Prostate gland (tissue), 2 donors: ENCODE data around the gene PTPRG. TPM values are rescaled to one million over a fixed set of nuclear protein-coding genes. Genes with fewer than 3 reads are reported as not detected.
"Not testable (repeated sequence)": the region's sequence is repeated elsewhere in the genome, so short reads cannot be mapped to it uniquely, and the experiment has no call there.

Source experiments
- DNase-seq: peaks from one replicate; pipeline ENCODE4 v3.0.0-alpha.2; 2019; ENCODE audit warnings: low spot score
- H3K27ac ChIP-seq, 2 donors: fragments of 200-600 bp; sonication (generic); 2 replicates each; pipeline ENCODE4 v1.5.1; 2017 to 2019
- H3K27me3 ChIP-seq: fragments of 200-600 bp; sonication (generic); replicated peaks from 2 replicates; pipeline ENCODE4 v1.5.1; 2019; ENCODE audit not compliant: insufficient read depth
- H3K36me3 ChIP-seq, 2 donors: fragments of 200-600 bp; sonication (generic); 1 replicate in 1 of 2; 2 replicates in 1 of 2; pipeline versions ENCODE4 v1.5.1 to v1.8.1; 2017 to 2019
- H3K4me1 ChIP-seq: fragments of 200-600 bp; sonication (generic); replicated peaks from 2 replicates; pipeline ENCODE4 v1.5.1; 2019
- H3K4me3 ChIP-seq, 2 donors: fragments of 200-600 bp; sonication (generic); 2 replicates each; pipeline ENCODE4 v1.5.1; 2017 to 2019
- H3K9me3 ChIP-seq: fragments of 200-600 bp; sonication (generic); 2 replicates; pipeline ENCODE4 v1.5.1; 2017
- POLR2A ChIP-seq: fragments of 450-650 bp; IDR thresholded peaks from one replicate; pipeline ENCODE4 v1.6.1; 2016; ENCODE audit warnings: antibody characterized with exemption, mild to moderate bottlenecking
- POLR2AphosphoS5 ChIP-seq: sonication (generic); formaldehyde crosslinking; IDR thresholded peaks from one replicate; pipeline ENCODE4 v1.6.1; 2017; ENCODE audit warnings: antibody characterized with exemption
- WGBS: methylation state at CpG from one replicate; pipeline ENCODE4 v1.1.5; 2018; 5-methylcytosine and 5-hydroxymethylcytosine counted together
- intact Hi-C: fragments of 100-400 bp; cut with DNase I; formaldehyde crosslinking; loops from one replicate; pipeline ENCODE4 v1.14.2; 2022
- total RNA-seq, 2 donors: library from RNA; depleted of rRNA; stranded (reverse); fragments of >200 nt; gene quantifications; one replicate each; pipeline ENCODE4 v1.1.0, GENCODE V29; 2016
- TF ChIP-seq, protein P1 (sequence below), 4 experiments: fragments of 200-600 bp in 2 of 4; fragments of 450-650 bp in 2 of 4; sonication (generic) in 2 of 4; IDR thresholded peaks; 1 replicate in 3 of 4; 2 replicates in 1 of 4; pipeline ENCODE4 v1.5.1; 2016 to 2019; ENCODE audit warnings: antibody characterized with exemption in 4 of 4, mild to moderate bottlenecking in 2 of 4, moderate library complexity in 2 of 4

Gene PTPRG
- total RNA-seq, 2 donors from 2014 or later, result 22.0 to 78.6 TPM

DNA sequence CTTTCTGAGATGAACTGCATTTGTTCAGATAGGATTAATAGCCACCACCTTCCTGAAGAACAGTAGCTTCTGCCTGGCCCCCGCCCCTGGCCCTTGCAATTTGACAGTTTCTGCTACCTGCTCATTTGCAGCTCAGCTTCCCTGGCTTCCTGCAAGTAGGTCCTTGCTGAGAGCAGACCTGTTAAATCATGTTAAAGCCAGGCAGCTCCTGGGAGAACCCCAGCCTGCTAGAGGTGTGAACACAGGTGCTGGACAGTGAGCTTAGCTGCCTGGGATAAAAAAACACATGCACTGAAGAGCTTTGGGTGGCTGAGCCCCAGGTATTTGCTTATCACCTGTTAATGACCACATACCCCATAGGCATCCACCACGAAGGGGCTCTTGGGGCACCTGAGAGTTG, 143.4 kb downstream of the PTPRG start:
- H3K36me3 ChIP-seq, result no peaks in the 10 kb centered on the region
- DNase-seq, result no peak
- H3K27ac ChIP-seq, result no peak overlapping the region
- H3K4me3 ChIP-seq, result no peak overlapping the region
- no peaks in the 10 kb centered on the region for H3K27me3 ChIP-seq
- 71% methylated on average over 2 of the region's 2 CpGs for WGBS
- intact Hi-C loops, result no loop called here
- no peaks in the 10 kb centered on the region for H3K9me3 ChIP-seq
- TF ChIP-seq, protein P1, sequence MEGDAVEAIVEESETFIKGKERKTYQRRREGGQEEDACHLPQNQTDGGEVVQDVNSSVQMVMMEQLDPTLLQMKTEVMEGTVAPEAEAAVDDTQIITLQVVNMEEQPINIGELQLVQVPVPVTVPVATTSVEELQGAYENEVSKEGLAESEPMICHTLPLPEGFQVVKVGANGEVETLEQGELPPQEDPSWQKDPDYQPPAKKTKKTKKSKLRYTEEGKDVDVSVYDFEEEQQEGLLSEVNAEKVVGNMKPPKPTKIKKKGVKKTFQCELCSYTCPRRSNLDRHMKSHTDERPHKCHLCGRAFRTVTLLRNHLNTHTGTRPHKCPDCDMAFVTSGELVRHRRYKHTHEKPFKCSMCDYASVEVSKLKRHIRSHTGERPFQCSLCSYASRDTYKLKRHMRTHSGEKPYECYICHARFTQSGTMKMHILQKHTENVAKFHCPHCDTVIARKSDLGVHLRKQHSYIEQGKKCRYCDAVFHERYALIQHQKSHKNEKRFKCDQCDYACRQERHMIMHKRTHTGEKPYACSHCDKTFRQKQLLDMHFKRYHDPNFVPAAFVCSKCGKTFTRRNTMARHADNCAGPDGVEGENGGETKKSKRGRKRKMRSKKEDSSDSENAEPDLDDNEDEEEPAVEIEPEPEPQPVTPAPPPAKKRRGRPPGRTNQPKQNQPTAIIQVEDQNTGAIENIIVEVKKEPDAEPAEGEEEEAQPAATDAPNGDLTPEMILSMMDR (IDR thresholded peaks at IDR 0.05), result no peak
- TF ChIP-seq POLR2A (no peak), POLR2AphosphoS5 (no peak)
- H3K4me1 ChIP-seq, result no peaks in the 10 kb centered on the region

- intact Hi-C loops, result no loop called here
- Histone ChIP-seq H3K9me3 (no peaks in the 10 kb centered on the region), H3K4me1 (no peaks in the 10 kb centered on the region), H3K4me3 (no peak overlapping the region), H3K27me3 (no peaks in the 10 kb centered on the region), H3K27ac (no peak overlapping the region), H3K36me3 (no peaks in the 10 kb centered on the region)
- 90% methylated on average over 1 of the region's 1 CpG for WGBS
- DNase-seq, result no peak
- TF ChIP-seq, protein P1 (IDR thresholded peaks at IDR 0.05), result no peak
- no peak for TF ChIP-seq POLR2A
- no peak for TF ChIP-seq POLR2AphosphoS5
These were observed 146.1 kb downstream of the PTPRG start for GRCh38 chr3:61707492-61707891.

- H3K4me3 ChIP-seq, H3K9me3 ChIP-seq, intact Hi-C loops, H3K27ac ChIP-seq, H3K36me3 ChIP-seq, H3K4me1 ChIP-seq, H3K27me3 ChIP-seq, DNase-seq: not testable (repeated sequence)
- WGBS, result 93% methylated on average over 3 of the region's 3 CpGs
These were observed 149.5 kb downstream of the PTPRG start for GRCh38 chr3:61710920-61711319.

DNA sequence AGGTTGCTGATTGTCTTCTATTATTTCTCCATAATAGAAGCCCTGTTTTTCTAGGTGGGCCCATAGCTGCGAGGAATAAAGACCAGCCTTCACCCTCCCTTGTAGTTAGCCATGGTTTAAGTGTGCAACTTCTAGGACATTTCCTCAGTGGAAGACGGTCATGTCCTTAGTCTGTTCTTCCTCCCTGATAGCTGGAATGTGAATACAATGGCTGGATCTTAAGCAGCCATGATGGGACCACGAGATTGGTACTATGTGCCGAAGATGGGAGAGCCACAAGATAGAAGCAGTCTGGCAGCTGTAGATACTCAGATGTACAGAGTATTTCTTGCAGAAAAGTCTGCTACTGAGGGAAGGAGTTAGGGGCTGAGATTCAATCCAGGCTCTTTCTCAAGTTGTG, 152.9 kb downstream of the PTPRG start:
- DNase-seq, result no peak
- TF ChIP-seq, protein P1 (IDR thresholded peaks at IDR 0.05), result no peak
- TF ChIP-seq POLR2A, result no peak
- no peak for TF ChIP-seq POLR2AphosphoS5
- H3K36me3 ChIP-seq, result no peaks in the 10 kb centered on the region
- H3K4me3 ChIP-seq, result no peak overlapping the region
- H3K4me1 ChIP-seq, result no peaks in the 10 kb centered on the region
- no peaks in the 10 kb centered on the region for H3K27me3 ChIP-seq
- intact Hi-C loops, result no loop called here
- 89% methylated on average over 4 of the region's 4 CpGs for WGBS
- no peak overlapping the region for H3K27ac ChIP-seq
- no peaks in the 10 kb centered on the region for H3K9me3 ChIP-seq

DNA sequence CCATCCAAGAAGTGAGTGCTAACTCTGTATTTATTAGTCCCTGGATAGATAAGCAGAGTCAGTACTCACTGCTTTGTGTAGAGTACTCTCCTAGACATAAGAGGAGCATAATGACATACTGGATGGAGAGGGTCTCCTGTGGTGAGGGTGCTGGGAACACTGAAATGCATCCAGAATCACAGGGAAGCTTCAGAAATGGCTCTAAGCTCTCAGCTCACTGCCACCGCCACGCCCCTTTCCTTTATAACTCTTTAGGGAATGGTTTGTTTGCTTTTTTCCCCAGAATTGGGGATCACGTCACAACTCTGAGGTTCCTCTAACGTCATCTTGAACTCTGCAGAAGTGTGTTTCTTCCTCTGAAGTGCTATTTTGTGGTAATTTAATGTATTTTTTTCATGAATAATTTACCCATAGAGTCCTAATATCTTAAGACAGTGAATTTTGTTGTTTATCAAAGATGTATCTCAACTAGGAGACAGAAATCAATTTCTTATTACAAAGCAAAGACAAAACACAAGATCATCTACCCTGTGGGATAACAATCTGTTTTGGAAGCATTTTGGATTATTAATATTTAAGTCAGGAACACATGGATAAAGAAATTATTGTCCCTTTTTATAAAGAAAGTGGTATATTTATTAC, 154.6 kb downstream of the PTPRG start:
- no peak overlapping the region for H3K4me3 ChIP-seq
- 81% methylated on average over 4 of the region's 4 CpGs for WGBS
- intact Hi-C loops, result no loop called here
- no peak for DNase-seq
- no peak overlapping the region for H3K27ac ChIP-seq
- no peaks in the 10 kb centered on the region for H3K9me3 ChIP-seq
- no peaks in the 10 kb centered on the region for H3K4me1 ChIP-seq
- TF ChIP-seq, protein P1 (IDR thresholded peaks at IDR 0.05), result no peak
- TF ChIP-seq POLR2AphosphoS5 (no peak), POLR2A (no peak)
- no peaks in the 10 kb centered on the region for H3K27me3 ChIP-seq
- H3K36me3 ChIP-seq, result no peaks in the 10 kb centered on the region

DNA sequence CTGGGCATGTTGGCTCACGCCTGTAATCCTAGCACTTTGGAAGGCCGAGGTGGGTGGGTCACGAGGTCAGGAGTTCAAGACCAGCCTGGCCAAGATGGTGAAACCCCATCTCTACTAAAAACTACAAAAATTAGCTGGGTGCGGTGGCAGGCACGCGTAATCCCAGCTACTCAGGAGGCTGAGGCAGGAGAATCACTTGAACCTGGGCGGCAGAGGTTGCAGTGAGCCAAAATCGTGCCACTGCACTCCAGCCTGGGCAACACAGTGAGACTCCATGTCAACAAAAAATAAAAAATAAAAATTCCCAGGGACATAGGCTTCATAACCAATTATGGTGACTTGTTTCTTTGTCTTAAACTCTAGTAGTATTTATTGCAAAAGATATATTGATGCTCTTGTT, 155.3 kb downstream of the PTPRG start:
- H3K36me3 ChIP-seq, DNase-seq, intact Hi-C loops, H3K4me3 ChIP-seq, H3K27ac ChIP-seq, H3K27me3 ChIP-seq, H3K9me3 ChIP-seq, H3K4me1 ChIP-seq: not testable (repeated sequence)
- 89% methylated on average over 8 of the region's 8 CpGs for WGBS
